NK-92 (cell line): Measurements from ENCODE around the gene ALG14.
"Not testable (repeated sequence)": the region's sequence is repeated elsewhere in the genome, so short reads cannot be mapped to it uniquely, and the experiment has no call there.

ENCODE experiments used
- DNase-seq: peaks from one replicate; lab custom pipeline; 2025; ENCODE audit not compliant: unreplicated experiment; lab: John Stamatoyannopoulos, UW

Gene ALG14

GRCh38 chr1:95012389-95012788 lies 60.4 kb downstream of the ALG14 start:
- no peak for DNase-seq

GRCh38 chr1:95010158-95010557 lies 62.6 kb downstream of the ALG14 start:
- DNase-seq, result no peak

GRCh38 chr1:95007687-95008086 lies 65.1 kb downstream of the ALG14 start:
- no peak for DNase-seq

GRCh38 chr1:95006681-95007080 lies 66.1 kb downstream of the ALG14 start:
- DNase-seq, result no peak

- no peak for DNase-seq
Observed at GRCh38 chr1:95005584-95005983, 67.2 kb downstream of the ALG14 start.

GRCh38 chr1:95004013-95004412 lies 68.7 kb downstream of the ALG14 start:
- no peak for DNase-seq

- no peak for DNase-seq
Observed at GRCh38 chr1:95003433-95003738, 69.4 kb downstream of the ALG14 start.

- DNase-seq, result no peak
Observed at GRCh38 chr1:95002540-95003432, 70.0 kb downstream of the ALG14 start.

GRCh38 chr1:95002164-95002539 lies 70.6 kb downstream of the ALG14 start:
- no peak for DNase-seq

- DNase-seq, result no peak
Observed at GRCh38 chr1:94999456-95000131, 73.2 kb downstream of the ALG14 start.

GRCh38 chr1:94998748-94999147 lies 74.0 kb downstream of the ALG14 start:
- no peak for DNase-seq

- DNase-seq, result no peak
Observed at GRCh38 chr1:94998114-94998513, 74.6 kb downstream of the ALG14 start.

GRCh38 chr1:94995536-94995935 lies 77.2 kb downstream of the ALG14 start:
- not testable (repeated sequence) for DNase-seq

- no peak for DNase-seq
Observed at GRCh38 chr1:94994805-94995204, 77.9 kb downstream of the ALG14 start.

GRCh38 chr1:94993931-94994645 lies 78.7 kb downstream of the ALG14 start:
- no peak for DNase-seq

- no peak for DNase-seq
Observed at GRCh38 chr1:94992863-94993563, 79.7 kb downstream of the ALG14 start.

GRCh38 chr1:94992161-94992560 lies 80.6 kb downstream of the ALG14 start:
- no peak for DNase-seq

GRCh38 chr1:94989911-94990473 lies 82.8 kb downstream of the ALG14 start:
- no peak for DNase-seq

GRCh38 chr1:94989398-94989797 lies 83.4 kb downstream of the ALG14 start:
- DNase-seq, result no peak

GRCh38 chr1:94988356-94988755 lies 84.4 kb downstream of the ALG14 start:
- DNase-seq, result no peak

- DNase-seq, result no peak
Observed at GRCh38 chr1:94986783-94987182, 86.0 kb downstream of the ALG14 start.
